Loucy (cell line): ENCODE measurements around the gene RARRES1.

ENCODE experiments used
- EZH2phosphoT487 ChIP-seq: fragments of 200-600 bp; IDR thresholded peaks from 2 replicates; pipeline ENCODE4 v1.6.1; 2018; ENCODE audit warnings: antibody characterized with exemption, mild to moderate bottlenecking, moderate library complexity, borderline replicate concordance
- TF ChIP-seq, protein P1 (sequence below): fragments of 200-600 bp; sonication (generic); conservative IDR thresholded peaks from 2 replicates; pipeline ENCODE4 v1.5.1; 2014; ENCODE audit warnings: mild to moderate bottlenecking, antibody characterized with exemption, low read length

DNA sequence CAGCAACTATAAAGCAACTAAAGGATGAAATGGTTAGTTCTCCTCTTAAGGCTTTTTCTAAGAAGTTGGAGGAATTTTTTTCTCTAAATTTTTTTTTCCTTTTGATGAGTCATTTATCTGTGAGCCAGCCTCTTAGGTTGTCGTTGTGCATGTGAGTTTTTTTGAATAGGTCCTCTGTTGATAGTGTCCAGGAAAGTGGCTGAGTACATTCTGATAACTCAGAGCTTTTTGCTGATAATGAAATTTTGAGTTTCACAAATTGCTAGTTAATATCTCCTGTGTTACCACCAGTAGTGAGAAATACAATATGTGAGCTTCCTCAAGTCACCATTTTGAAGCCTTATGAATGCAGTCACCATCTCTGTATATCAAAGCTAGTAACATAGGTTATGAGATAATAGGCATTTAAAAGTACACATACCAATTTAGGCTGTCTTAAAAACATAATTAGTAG lies 52.7 kb downstream of the RARRES1 start:
- TF ChIP-seq, protein P1, sequence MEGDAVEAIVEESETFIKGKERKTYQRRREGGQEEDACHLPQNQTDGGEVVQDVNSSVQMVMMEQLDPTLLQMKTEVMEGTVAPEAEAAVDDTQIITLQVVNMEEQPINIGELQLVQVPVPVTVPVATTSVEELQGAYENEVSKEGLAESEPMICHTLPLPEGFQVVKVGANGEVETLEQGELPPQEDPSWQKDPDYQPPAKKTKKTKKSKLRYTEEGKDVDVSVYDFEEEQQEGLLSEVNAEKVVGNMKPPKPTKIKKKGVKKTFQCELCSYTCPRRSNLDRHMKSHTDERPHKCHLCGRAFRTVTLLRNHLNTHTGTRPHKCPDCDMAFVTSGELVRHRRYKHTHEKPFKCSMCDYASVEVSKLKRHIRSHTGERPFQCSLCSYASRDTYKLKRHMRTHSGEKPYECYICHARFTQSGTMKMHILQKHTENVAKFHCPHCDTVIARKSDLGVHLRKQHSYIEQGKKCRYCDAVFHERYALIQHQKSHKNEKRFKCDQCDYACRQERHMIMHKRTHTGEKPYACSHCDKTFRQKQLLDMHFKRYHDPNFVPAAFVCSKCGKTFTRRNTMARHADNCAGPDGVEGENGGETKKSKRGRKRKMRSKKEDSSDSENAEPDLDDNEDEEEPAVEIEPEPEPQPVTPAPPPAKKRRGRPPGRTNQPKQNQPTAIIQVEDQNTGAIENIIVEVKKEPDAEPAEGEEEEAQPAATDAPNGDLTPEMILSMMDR = no peak
- TF ChIP-seq EZH2phosphoT487 = no peak
